Esophagus mucosa (tissue), 1 donor: ENCODE results near the gene ACTR1B. TPM values are rescaled to one million over a fixed set of nuclear protein-coding genes. Genes with fewer than 3 reads are reported as not detected.
"Not testable (repeated sequence)": the region's sequence is repeated elsewhere in the genome, so short reads cannot be mapped to it uniquely, and the experiment has no call there.

Experiments
- ATAC-seq: fragments of 200-7000 bp; cut with Tn5 transposase; one replicate; pipeline ENCODE4 v1.9.1; 2020
- total RNA-seq: library from RNA; stranded (reverse); gene quantifications from one replicate; pipeline ENCODE4 v1.2.4, GENCODE V29; 2023
- donor health status: DM: yes; HTN: yes; CAD: no.

ACTR1B gene
- total RNA-seq, 1 donor from 2014 or later: 40.3 TPM

GRCh38 chr2:97611895-97612294 lies 51.9 kb downstream of the ACTR1B start:
- ATAC-seq: not testable (repeated sequence)

- ATAC-seq: not testable (repeated sequence)
Observed at GRCh38 chr2:97608745-97609144, 55.1 kb downstream of the ACTR1B start.

Other genes with a start within 250 kb of the ACTR1B start
- gene ANKRD36B, start 74.2 kb downstream of the ACTR1B start, total RNA-seq: 5.4 TPM
- 302 TPM for gene COX5B, start 18.0 kb downstream of the ACTR1B start, total RNA-seq
- gene C2orf92, start 5.7 kb upstream of the ACTR1B start, total RNA-seq: 1.7 TPM
- gene ZAP70, start 49.5 kb upstream of the ACTR1B start, total RNA-seq: 0.76 TPM